ENCODE data around the gene TMEM212. TPM values are rescaled to one million over a fixed set of nuclear protein-coding genes. Genes with fewer than 3 reads are reported as not detected.

TMEM212 gene
- total RNA-seq, 1 donor from 2014 or later: not detected

- H3K4me3 ChIP-seq (ENCODE audit: low read depth, low read length): no peak overlapping the region
- H3K36me3 ChIP-seq (ENCODE audit: control insufficient read depth, insufficient read depth, low read length): no peaks in the 10 kb centered on the region
- FAIRE-seq (no peak), DNase-seq (ENCODE audit: low read depth) (no peak)
- no peak for TF ChIP-seq CTCF (IDR thresholded peaks at IDR 0.05; ENCODE audit: insufficient read depth, low read length, severe bottlenecking)
- H3K27me3 ChIP-seq (ENCODE audit: control insufficient read depth, insufficient read depth, low read length): no peaks in the 10 kb centered on the region
Observed at GRCh38 chr3:171860830-171861535, 17.8 kb downstream of the TMEM212 start.

- DNase-seq (ENCODE audit: low read depth): no peak
- no peak for TF ChIP-seq CTCF (IDR thresholded peaks at IDR 0.05; ENCODE audit: insufficient read depth, low read length, severe bottlenecking)
- H3K4me3 ChIP-seq (ENCODE audit: low read depth, low read length): no peak overlapping the region
- no peaks in the 10 kb centered on the region for H3K36me3 ChIP-seq (ENCODE audit: control insufficient read depth, insufficient read depth, low read length)
- FAIRE-seq: no peak
- no peaks in the 10 kb centered on the region for H3K27me3 ChIP-seq (ENCODE audit: control insufficient read depth, insufficient read depth, low read length)
Observed at GRCh38 chr3:171862392-171862791, 19.2 kb downstream of the TMEM212 start.

GRCh38 chr3:171862993-171863521 lies 19.9 kb downstream of the TMEM212 start:
- Histone ChIP-seq H3K4me3 (ENCODE audit: low read depth, low read length) (no peak overlapping the region), H3K27me3 (ENCODE audit: control insufficient read depth, insufficient read depth, low read length) (no peaks in the 10 kb centered on the region), H3K36me3 (ENCODE audit: control insufficient read depth, insufficient read depth, low read length) (no peaks in the 10 kb centered on the region)
- DNase-seq (ENCODE audit: low read depth) (no peak), FAIRE-seq (no peak)
- TF ChIP-seq CTCF (IDR thresholded peaks at IDR 0.05; ENCODE audit: insufficient read depth, low read length, severe bottlenecking): no peak

- no peak for FAIRE-seq
Observed at GRCh38 chr3:171863920-171864319, 20.8 kb downstream of the TMEM212 start.

GRCh38 chr3:171865191-171865865 lies 22.2 kb downstream of the TMEM212 start:
- TF ChIP-seq CTCF (IDR thresholded peaks at IDR 0.05; ENCODE audit: insufficient read depth, low read length, severe bottlenecking): no peak
- Histone ChIP-seq H3K36me3 (ENCODE audit: control insufficient read depth, insufficient read depth, low read length) (no peaks in the 10 kb centered on the region), H3K27me3 (ENCODE audit: control insufficient read depth, insufficient read depth, low read length) (no peaks in the 10 kb centered on the region), H3K4me3 (ENCODE audit: low read depth, low read length) (no peak overlapping the region)
- DNase-seq (ENCODE audit: low read depth) (no peak), FAIRE-seq (no peak)

More at GRCh38 chr3:171863920-171864319, 20.8 kb downstream of the TMEM212 start:
- Histone ChIP-seq H3K27me3 (ENCODE audit: control insufficient read depth, insufficient read depth, low read length) (no peaks in the 10 kb centered on the region), H3K4me3 (ENCODE audit: low read depth, low read length) (no peak overlapping the region), H3K36me3 (ENCODE audit: control insufficient read depth, insufficient read depth, low read length) (no peaks in the 10 kb centered on the region)
- TF ChIP-seq CTCF (IDR thresholded peaks at IDR 0.05; ENCODE audit: insufficient read depth, low read length, severe bottlenecking): no peak
- no peak for DNase-seq (ENCODE audit: low read depth)

All from bronchial epithelial cell (primary cell).